HCT116 (cell line): ENCODE measurements around the gene VWF.

Experiments used
- CTCF ChIP-seq, 3 experiments: fragments of 200-600 bp in 1 of 3; sonication (generic) in 1 of 3; IDR thresholded peaks in 2 of 3; conservative IDR thresholded peaks in 1 of 3; 2 replicates each; pipeline ENCODE4 v1.5.1; 2012 to 2017; ENCODE audit warnings: low read depth in 2 of 3, low read length in 2 of 3, antibody characterized with exemption in 1 of 3, borderline replicate concordance in 1 of 3, control low read depth in 1 of 3, mild to moderate bottlenecking in 1 of 3, mixed read lengths in 1 of 3, mixed run types in 1 of 3, moderate library complexity in 1 of 3; ENCODE audit not compliant: insufficient read depth in 1 of 3
- EGR1 ChIP-seq: IDR thresholded peaks from 2 replicates; pipeline ENCODE4 v1.6.1; 2012; ENCODE audit warnings: low read depth
- ELF1 ChIP-seq: IDR thresholded peaks from 2 replicates; pipeline ENCODE4 v1.6.1; 2012; ENCODE audit warnings: low read depth, borderline replicate concordance
- REST ChIP-seq: IDR thresholded peaks from 2 replicates; pipeline ENCODE4 v1.6.1; 2012; ENCODE audit warnings: low read depth
- SP1 ChIP-seq: IDR thresholded peaks from 2 replicates; pipeline ENCODE4 v1.6.1; 2012; ENCODE audit warnings: low read depth
- SRF ChIP-seq: IDR thresholded peaks from 2 replicates; pipeline ENCODE4 v1.6.1; 2012; ENCODE audit warnings: low read depth

GRCh38 chr12:6148061-6148460 lies 23.6 kb upstream of the VWF start:
- TF ChIP-seq CTCF (IDR thresholded peaks at IDR 0.05 in 2 of 3, conservative IDR thresholded peaks at IDR 0.05 in 1 of 3; ENCODE audit: borderline replicate concordance in 1 of 3, insufficient read depth in 1 of 3, low read depth in 2 of 3, low read length in 2 of 3) (no peak), SP1 (no peak), ELF1 (no peak), EGR1 (no peak), REST (no peak), SRF (no peak)
